Activated CD4-positive, alpha-beta T cell treated with anti-CD3 and anti-CD28 coated beads, Interleukin-2, amount 50 U/mL, for 1 hour (primary cell): ENCODE results near the gene LUZP2.

Experiments used
- DNase-seq: peaks from one replicate; pipeline ENCODE4 v3.0.0-alpha.2; 2020

The LUZP2 gene

GRCh38 chr11:24636291-24636629, 139.4 kb downstream of the LUZP2 start:
- no peak for DNase-seq

- DNase-seq = no peak
Observed at GRCh38 chr11:24637520-24637919, 140.7 kb downstream of the LUZP2 start.

- DNase-seq = no peak
Observed at GRCh38 chr11:24642648-24643047, 145.8 kb downstream of the LUZP2 start.

GRCh38 chr11:24645563-24645962, 148.7 kb downstream of the LUZP2 start:
- no peak for DNase-seq

GRCh38 chr11:24651873-24652272, 155.0 kb downstream of the LUZP2 start:
- no peak for DNase-seq

GRCh38 chr11:24653901-24654300, 157.0 kb downstream of the LUZP2 start:
- DNase-seq = no peak

GRCh38 chr11:24661331-24661730, 164.5 kb downstream of the LUZP2 start:
- no peak for DNase-seq

- DNase-seq = no peak
Observed at GRCh38 chr11:24664399-24664798, 167.5 kb downstream of the LUZP2 start.

GRCh38 chr11:24667353-24667968, 170.6 kb downstream of the LUZP2 start:
- no peak for DNase-seq

GRCh38 chr11:24678703-24679348, 182.0 kb downstream of the LUZP2 start:
- DNase-seq = no peak

GRCh38 chr11:24679821-24680351, 183.0 kb downstream of the LUZP2 start:
- no peak for DNase-seq

- no peak for DNase-seq
Observed at GRCh38 chr11:24683583-24683982, 186.7 kb downstream of the LUZP2 start.

GRCh38 chr11:24685821-24686220, 189.0 kb downstream of the LUZP2 start:
- no peak for DNase-seq

- no peak for DNase-seq
Observed at GRCh38 chr11:24687531-24688147, 190.8 kb downstream of the LUZP2 start.

- no peak for DNase-seq
Observed at GRCh38 chr11:24688981-24689380, 192.1 kb downstream of the LUZP2 start.

GRCh38 chr11:24697522-24698111, 200.8 kb downstream of the LUZP2 start:
- no peak for DNase-seq

GRCh38 chr11:24704716-24705115, 207.9 kb downstream of the LUZP2 start:
- no peak for DNase-seq

- DNase-seq = no peak
Observed at GRCh38 chr11:24705474-24705873, 208.6 kb downstream of the LUZP2 start.

GRCh38 chr11:24708616-24709015, 211.8 kb downstream of the LUZP2 start:
- DNase-seq = no peak

- no peak for DNase-seq
Observed at GRCh38 chr11:24709928-24710565, 213.2 kb downstream of the LUZP2 start.

GRCh38 chr11:24714601-24715000, 217.7 kb downstream of the LUZP2 start:
- DNase-seq = no peak

GRCh38 chr11:24716403-24716802, 219.6 kb downstream of the LUZP2 start:
- DNase-seq = no peak

- DNase-seq = no peak
Observed at GRCh38 chr11:24723231-24723630, 226.4 kb downstream of the LUZP2 start.
